Activated CD8-positive, alpha-beta memory T cell treated with anti-CD3 and anti-CD28 coated beads, Interleukin-2, amount 50 U/mL, for 24 hours (primary cell): Measurements from ENCODE around the gene ARL8A.

Source experiments
- DNase-seq: peaks from one replicate; pipeline ENCODE4 v3.0.0-alpha.2; 2020; ENCODE audit errors: extremely low read depth

ARL8A gene

GRCh38 chr1:202135221-202135721, 9.3 kb downstream of the ARL8A start:
- DNase-seq: no peak

- DNase-seq: no peak
Measured at GRCh38 chr1:202134645-202135172, 9.8 kb downstream of the ARL8A start.

DNA sequence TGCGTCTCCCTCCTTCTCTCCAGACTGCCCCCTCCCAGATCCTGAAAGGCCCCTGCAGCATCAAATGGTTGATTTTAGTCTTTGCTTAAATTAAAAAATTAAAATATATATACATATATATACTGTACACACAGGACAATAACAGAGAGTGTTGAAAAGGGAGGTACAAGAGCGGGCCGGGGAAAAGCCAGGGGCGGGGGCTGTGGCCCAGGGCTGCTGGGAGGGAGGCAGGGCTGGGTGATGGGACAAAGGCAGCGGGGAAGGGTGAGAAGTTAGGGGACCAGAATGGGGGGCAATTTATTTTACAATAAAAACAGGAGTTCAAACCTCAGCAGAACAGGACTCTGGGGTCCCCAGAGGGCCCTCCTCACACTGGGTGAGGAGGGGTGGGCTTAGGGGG, 10.5 kb downstream of the ARL8A start:
- no peak for DNase-seq

GRCh38 chr1:202133496-202133895, 11.0 kb downstream of the ARL8A start:
- DNase-seq: no peak

- DNase-seq: no peak
Measured at GRCh38 chr1:202133001-202133400, 11.5 kb downstream of the ARL8A start.

DNA sequence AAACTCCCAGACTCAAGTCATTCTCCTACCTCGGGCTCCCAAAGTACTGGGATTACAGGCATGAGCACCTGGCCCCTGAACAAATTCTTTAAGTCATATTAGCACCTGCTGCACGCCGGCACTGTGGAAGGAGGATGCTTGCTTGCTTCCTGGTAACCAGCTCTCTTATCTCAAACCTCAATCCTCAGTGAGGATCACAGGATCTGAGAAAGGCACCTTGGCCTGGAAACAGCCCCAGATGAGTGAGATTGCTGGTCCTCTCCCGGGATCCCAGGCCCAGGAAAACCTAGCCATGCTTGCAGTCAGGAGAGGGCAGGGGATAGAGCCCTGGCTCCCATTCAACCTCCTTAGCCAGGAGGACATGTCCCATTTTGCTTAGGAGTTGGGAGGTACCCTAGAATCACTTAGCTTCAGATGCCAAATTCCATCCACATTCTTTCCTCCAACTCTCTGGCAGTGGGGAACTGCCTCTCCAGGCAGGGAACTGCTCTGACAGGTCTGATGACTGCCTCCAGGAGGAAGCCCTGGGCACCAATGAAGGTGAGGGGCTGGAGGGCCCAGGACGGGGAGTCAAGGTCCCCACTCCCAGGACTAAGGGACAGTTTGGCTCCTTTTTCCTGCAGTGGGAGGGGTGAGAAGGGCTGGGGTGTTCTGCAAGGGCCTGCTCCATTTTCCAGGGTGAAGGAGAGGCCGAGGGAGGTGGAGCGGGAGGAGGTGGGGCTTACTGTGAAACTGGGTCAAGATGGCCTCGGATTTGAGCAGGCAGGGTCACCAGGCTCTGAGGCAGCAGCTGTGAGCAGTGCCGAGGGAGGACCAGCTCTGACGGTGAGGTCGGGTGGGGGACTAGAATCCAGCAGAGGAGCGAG, 12.3 kb downstream of the ARL8A start:
- no peak for DNase-seq

GRCh38 chr1:202130816-202131522, 13.6 kb downstream of the ARL8A start:
- no peak for DNase-seq

GRCh38 chr1:202130297-202130721, 14.2 kb downstream of the ARL8A start:
- DNase-seq: no peak

DNA sequence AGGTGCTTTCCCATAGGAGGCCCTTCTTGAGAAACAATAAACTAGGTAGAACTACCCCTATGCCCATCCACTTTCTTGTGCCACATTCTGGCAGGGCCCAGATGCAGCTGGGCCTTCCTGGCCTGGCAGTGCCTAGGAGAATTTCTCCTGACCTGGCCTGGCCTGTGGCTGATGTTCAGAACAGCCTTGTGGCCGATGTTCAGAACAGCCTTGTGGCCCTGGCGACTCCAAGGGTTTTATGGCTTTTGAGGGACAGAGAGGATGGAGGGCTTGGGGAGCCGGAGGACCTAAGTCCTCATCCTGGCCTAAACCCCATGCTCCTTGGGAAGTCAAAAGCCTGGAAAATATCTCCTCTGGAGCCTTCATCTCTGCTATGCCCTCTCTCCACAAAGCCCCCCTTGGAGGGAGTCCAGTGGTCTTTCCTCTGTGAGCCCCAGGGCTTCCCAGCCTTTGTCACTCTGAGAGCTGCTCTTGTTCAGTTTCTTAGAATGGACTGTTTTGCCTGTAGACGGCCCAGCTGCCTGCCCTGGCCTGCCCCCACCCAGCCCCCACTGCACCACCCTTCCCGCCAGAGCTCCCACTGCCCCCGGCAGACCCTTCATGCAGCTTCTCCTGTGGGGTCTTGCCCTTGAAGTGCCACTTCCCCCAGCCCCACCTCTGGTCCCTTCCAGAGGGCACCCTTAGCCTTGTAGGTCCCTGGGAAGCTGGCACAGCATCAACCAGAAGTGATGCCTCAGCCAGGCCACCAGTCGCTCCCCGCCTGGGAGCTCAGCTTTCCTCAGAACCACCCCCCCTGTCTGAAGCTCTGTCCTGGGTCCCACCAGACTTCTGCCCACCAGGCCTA, 14.9 kb downstream of the ARL8A start:
- no peak for DNase-seq

GRCh38 chr1:202127836-202128622, 16.5 kb downstream of the ARL8A start:
- DNase-seq: no peak

DNA sequence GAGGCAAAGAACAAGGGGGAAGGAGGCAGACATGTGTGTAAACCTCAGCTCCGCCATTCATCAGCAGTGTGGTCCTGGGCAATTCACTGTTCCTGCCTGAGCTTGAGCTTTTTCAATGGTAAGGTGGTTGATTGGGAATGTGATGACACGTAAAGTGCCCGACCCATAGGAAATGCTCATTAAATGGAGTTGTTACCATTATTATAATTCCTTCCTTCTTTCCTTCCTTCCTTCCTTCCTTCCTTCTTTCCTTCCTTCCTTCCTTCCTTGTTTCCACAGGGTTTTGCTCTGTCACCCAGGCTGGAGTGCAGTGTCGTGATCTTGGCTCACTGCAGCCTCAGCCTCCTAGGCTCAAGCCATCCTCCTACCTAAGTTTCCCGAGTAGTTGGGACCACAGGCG, 17.5 kb downstream of the ARL8A start:
- no peak for DNase-seq

DNA sequence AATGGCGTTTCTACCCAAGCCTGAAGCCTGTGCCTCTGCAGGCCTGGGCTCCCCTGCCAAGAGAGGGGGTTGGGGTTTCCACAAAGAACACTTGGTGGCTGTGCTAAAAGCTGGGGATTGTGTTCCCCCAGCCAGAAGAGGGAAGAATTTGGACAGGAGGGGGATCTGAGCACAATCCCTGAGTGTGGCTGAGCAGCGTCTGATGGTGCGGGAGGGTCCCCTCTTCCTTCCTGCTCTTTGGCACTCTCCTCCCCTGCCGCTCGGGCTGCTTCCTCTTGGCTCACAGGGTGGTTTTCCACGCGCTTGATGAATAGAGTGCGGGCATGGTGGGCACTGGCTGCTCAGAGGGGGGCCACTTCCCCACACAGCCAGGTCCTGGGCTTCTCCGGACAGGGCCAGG, 18.1 kb downstream of the ARL8A start:
- no peak for DNase-seq

GRCh38 chr1:202125611-202126010, 18.9 kb downstream of the ARL8A start:
- DNase-seq: no peak

DNA sequence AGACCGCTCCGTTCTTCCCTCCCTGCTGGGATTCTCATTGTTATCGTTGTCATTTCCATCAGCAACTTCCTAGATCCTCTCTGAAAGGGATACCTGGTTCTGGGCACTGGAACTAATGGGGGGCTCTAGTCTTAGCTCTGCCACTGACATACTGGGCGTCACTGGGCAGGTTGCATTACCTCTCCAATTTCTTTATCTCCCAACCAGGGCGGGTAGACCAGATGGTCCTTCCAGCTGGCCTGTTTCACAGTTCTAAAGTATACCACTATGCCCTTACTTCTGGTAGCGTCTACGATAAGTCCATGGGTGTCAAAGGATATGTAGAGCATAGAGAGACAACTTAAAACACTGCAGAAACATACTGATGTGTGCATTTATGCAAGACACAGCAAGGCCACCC, 20.4 kb downstream of the ARL8A start:
- no peak for DNase-seq

DNA sequence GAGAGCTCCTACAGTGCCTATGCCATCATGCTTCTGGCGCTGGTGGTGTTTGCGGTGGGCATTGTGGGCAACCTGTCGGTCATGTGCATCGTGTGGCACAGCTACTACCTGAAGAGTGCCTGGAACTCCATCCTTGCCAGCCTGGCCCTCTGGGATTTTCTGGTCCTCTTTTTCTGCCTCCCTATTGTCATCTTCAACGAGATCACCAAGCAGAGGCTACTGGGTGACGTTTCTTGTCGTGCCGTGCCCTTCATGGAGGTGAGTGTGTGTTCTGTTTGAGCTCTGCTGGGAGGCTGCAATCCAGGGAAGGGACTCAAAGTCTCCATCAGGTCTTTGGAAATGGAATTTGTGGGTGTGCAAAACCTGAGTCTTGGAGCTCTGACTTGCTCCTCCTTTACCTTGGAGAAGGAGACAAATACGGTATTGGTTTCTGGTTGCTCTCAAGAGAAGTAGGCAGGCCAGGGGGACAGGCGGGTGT, 21.2 kb downstream of the ARL8A start:
- no peak for DNase-seq

DNA sequence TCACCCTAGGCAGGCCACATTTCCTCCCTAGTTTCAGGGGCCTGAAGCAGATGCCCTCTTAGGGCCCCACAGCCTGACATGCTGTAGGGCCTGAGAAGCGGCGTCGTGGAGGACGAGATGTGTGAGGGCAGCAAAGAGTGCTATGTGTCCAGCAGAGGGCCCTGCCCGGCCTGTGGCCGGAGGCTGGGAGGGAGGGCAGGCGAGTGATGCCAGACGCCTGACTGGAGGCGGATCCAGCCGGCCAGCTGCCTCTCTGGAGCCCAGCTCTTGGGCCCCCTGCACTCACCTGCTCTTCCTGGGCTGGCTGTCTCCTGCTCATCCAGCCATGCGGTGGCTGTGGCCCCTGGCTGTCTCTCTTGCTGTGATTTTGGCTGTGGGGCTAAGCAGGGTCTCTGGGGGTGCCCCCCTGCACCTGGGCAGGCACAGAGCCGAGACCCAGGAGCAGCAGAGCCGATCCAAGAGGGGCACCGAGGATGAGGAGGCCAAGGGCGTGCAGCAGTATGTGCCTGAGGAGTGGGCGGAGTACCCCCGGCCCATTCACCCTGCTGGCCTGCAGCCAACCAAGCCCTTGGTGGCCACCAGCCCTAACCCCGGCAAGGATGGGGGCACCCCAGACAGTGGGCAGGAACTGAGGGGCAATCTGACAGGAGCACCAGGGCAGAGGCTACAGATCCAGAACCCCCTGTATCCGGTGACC, 21.8 kb downstream of the ARL8A start, which contains the start of gene GPR37L1:
TSS of gene GPR37L1 (plus strand) at position 279 of the 697 bp plus-strand sequence. CDS start at position 326, 47 bp downstream.
- DNase-seq: no peak

- DNase-seq: no peak
Measured at GRCh38 chr1:202121006-202121405, 23.5 kb downstream of the ARL8A start.

- no peak for DNase-seq
Measured at GRCh38 chr1:202117898-202118371, 26.6 kb downstream of the ARL8A start.

- DNase-seq: no peak
Measured at GRCh38 chr1:202116287-202116686, 28.2 kb downstream of the ARL8A start.
